SU-DHL-6 (cell line): ENCODE data around the gene GATA3.

Experiments used
- EZH2phosphoT487 ChIP-seq: fragments of 200-600 bp; sonication (generic), shearing (Covaris generic); conservative IDR thresholded peaks from 2 replicates; pipeline ENCODE4 v1.6.1; 2018; ENCODE audit warnings: mild to moderate bottlenecking, antibody characterized with exemption, low read length, moderate library complexity, mixed read lengths
- TF ChIP-seq, protein P1 (sequence below): fragments of 200-600 bp; sonication (generic); IDR thresholded peaks from one replicate; pipeline ENCODE4 v1.5.1; 2017; ENCODE audit warnings: antibody characterized with exemption, mild to moderate bottlenecking, low read length, moderate library complexity; ENCODE audit not compliant: insufficient read depth, poor library complexity, severe bottlenecking

- TF ChIP-seq, protein P1, sequence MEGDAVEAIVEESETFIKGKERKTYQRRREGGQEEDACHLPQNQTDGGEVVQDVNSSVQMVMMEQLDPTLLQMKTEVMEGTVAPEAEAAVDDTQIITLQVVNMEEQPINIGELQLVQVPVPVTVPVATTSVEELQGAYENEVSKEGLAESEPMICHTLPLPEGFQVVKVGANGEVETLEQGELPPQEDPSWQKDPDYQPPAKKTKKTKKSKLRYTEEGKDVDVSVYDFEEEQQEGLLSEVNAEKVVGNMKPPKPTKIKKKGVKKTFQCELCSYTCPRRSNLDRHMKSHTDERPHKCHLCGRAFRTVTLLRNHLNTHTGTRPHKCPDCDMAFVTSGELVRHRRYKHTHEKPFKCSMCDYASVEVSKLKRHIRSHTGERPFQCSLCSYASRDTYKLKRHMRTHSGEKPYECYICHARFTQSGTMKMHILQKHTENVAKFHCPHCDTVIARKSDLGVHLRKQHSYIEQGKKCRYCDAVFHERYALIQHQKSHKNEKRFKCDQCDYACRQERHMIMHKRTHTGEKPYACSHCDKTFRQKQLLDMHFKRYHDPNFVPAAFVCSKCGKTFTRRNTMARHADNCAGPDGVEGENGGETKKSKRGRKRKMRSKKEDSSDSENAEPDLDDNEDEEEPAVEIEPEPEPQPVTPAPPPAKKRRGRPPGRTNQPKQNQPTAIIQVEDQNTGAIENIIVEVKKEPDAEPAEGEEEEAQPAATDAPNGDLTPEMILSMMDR: no peak
- TF ChIP-seq EZH2phosphoT487: no peak
These were observed 37.9 kb downstream of the GATA3 start for GRCh38 chr10:8092428-8092827.
